Inflammatory macrophage treated with lipopolysaccharide for 4 hours (primary cell): Measurements from ENCODE around the gene PDE9A.
A peak's percentile ranks its signal among the peaks of the same experiment; 100 is the strongest.
"Not testable (repeated sequence)": the region's sequence is repeated elsewhere in the genome, so short reads cannot be mapped to it uniquely, and the experiment has no call there.

Experiments
- DNase-seq: peaks from one replicate; pipeline ENCODE4 v3.0.0-alpha.2; 2020

The PDE9A gene

DNA sequence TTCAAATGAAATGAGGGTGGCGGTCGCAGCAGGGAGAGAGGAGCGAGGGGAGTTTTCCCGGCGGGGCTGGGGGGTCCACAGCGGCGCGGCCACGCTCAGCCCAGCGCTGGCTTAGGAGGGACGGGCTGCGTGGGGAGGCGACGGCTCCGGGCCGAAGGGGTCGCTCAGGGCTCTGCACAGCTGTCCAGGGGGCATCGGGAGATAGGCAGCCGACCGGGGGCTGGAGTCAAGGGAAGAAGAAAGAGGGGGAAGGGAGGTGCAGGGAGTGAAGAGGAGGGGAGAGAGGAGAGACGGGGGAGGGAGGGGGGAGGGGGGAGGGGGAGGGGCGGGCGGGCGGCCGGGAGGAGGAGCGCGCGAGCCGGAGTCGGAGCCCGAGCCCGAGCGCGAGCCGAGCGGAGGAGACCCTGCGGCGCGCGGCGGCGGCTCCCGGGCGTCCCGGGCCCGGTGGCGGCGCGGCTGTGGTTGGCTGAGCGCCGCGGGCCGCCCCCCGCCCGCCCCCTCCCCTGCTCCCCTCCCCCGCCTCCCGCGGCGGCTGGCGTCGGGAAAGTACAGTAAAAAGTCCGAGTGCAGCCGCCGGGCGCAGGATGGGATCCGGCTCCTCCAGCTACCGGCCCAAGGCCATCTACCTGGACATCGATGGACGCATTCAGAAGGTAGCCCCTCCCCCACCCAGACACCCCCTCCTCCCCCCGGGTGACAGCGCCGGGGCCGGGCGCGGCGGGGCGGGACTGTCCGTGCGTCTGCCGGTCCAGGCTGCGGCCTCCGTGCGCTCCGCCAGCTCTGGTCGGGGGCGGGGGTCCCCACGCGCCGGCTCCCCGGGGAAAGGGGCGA lies at the start of gene PDE9A:
Gene PDE9A (plus strand): TSS at position 391 of the 831 bp plus-strand sequence. CDS start 194 bp downstream, at position 585.
- DNase-seq, result no peak

DNA sequence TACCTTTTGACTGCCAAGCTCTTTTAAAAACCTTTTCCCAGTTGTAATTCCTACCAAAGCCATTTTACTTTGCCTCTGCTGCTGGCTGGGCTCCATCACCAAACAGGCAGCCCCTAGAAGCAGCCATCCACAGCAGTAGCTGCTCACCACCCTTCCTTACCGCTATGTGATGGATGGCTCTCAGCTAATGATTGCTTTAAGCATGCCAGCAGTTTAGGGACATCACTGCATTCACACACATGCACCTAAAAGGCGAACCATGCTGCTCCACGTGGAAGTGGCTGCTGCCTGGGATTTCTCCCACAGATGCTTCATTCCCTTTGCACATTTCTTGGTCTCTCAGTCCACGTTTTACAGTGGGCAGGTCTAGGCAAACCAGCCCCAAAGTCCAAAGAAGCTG lies 46.3 kb upstream of the PDE9A start:
- no peak for DNase-seq

DNA sequence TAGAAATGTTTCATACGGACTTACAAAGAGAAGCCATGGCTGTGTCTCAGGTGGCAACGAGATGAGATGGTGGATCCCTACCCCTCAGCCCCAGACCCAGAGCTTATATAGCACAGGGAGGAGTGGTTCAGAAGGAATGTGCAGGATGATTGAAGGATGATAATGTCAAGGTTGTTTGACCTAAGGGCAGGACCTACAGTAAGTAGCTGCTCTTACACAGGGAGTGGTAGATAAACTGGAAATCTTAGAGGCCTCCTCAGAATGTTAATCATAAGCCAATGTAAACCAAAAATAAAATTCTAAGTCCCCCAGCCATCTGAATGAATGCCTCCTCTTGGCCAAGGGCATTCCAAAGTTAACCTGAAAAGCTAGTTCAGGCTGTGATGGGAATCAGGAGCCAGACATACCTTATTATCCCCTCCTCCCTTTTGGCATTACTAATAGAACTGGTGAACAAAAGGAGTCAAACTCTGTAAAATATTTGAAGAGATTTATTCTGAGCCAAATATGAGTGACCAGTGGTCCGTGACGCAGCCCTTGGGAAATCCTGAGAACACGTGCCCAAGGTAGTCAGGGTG lies 45.8 kb upstream of the PDE9A start:
- no peak for DNase-seq

DNA sequence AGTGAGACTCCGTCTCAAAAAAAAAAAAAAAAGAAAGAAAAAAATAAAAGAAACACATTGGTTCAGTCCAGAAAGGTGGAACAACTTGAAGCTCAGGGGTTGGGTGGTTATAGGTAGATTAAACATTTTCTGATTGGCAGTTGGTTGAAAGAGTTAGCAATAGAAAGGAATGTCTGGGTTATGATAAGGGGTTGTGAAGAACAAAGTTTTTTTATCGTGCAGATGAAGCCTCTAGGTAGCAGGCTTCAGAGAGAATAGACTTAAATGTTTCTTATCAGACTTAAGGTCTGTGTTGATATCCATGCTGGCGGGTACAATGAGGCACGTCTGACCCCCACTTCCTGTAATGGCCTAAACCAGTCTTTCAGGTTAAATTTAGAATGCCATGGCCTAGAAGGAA lies 45.0 kb upstream of the PDE9A start:
- no peak for DNase-seq

DNA sequence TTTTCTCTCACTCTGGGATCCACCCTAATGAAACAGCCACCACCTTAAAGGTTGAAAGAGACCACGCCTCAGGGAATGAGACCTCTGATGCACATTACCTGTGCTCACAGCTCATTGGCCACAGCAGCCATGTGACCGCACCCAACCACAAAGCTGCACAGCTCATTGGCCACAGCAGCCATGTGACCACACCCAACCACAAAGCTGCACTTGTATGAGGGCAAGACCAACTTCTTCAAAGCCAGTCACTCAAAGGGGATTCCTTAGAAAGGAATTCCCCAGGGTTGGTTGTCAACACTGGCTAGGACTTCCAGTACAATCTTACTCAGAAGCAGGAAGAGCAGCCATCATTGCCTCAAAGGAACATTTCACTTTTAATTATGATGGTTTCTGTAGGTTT lies 43.6 kb upstream of the PDE9A start:
- DNase-seq, result peak; percentile 52

DNA sequence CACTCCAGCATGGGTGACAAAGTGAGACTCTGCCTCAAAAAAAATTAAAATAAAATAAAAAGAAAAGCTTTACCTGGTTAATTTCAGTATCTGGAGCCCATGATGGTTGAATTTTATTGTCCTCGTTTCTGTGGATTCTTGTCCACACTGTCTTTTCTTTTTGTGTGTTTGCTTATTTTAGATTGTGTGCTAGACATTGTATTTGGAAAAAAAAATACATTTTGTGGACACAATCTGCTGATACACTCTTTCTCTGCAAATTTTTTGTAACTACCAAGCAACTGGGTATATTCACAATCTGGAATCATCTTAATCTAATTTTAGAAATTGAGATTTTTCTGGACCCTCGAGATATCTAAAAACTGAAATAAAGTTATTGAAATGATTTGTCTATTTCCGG lies 41.6 kb upstream of the PDE9A start:
- DNase-seq, result no peak

DNA sequence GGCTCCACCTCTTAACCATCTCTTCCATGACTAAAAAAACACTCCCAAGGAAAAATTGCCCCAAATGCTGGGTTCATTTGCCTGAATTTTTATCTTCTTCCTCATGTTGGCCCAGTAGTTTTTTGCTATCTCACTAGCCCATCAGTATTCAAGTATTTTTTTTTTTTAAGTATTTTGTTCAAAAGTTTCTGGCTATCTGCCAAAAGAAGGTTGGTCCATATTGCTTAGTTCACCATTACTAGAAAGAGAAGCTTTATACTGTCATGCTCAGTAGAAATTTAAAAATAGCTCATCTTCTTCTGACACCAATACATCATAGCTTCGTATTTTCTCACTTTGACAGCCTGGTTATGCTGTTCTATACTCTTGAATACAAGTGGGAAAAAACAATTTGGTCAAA lies 41.0 kb upstream of the PDE9A start:
- DNase-seq, result no peak

DNA sequence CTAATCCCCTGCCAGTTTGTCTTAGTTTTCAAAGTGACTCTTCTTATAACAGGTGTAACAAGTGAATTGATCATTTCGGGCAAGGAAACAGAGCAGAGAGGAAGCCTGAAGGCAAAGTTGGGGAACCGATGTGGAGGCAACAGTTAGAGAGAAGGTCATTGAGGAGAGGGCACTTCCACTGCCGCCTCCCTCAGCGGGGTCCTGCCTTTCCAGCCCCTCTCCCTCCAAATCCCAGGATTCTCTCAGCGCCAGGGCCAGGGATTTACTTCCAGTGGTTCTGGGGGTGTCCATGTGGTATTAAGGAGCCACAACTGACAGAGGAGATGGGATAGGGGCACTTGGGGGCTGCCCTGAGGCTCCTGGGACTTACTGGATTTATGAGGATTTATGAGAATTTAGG lies 39.7 kb upstream of the PDE9A start:
- DNase-seq, result no peak

DNA sequence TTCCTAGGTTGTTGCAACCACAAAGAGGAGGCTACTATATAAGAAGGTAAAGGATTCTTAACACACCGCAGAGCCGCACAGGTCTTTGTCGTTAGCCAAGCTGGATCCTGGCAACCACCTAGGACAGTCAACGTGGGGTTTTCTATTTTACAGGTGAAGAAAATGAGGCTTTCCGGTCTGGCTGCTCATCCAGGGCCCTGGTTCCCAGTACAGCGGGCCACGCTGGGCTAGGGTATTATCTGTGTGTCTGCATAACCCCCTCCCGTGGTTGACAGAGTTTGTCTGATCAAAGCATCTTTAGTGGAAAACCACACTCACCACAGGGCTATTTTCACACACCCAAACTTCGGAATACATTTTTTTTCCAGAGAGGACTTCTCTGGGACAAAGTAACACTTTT lies 39.0 kb upstream of the PDE9A start:
- DNase-seq, result no peak

DNA sequence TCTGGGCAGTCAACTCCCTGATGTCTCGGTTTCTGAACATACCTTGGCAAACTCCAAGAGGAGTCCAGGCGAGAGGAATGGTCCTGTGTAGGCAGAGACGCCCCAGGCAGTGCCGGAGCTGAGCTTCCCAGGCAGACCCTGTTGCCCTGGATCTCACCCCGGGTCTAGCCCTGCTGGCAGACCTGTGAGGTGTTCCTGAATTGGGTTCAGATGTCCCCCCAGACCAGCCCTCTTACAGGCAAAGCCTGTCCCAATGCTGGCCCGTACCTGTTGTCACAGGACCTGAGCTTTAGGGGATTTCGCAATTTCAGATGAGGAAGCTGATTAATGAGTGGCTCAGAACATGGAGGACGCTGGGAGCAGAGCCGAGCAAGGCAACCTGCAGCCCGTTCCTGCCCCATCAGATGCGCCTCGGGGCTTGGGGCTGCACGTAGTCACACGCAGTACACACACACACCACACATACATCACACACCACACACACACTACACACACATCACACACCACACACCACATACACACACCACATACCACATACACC lies 38.5 kb upstream of the PDE9A start:
- DNase-seq, result no peak

DNA sequence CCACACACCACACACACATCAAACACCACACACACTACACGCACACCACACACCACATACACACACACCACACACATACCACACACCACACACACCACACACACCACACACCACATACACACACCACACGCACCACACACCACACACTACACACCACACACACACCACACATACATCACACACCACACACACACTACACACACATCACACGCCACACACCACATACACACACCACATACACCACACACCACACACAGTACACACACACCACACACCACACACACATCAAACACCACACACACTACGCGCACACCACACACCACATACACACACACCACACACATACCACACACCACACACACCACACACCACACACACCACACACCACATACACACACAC lies 38.0 kb upstream of the PDE9A start:
- not testable (repeated sequence) for DNase-seq

DNA sequence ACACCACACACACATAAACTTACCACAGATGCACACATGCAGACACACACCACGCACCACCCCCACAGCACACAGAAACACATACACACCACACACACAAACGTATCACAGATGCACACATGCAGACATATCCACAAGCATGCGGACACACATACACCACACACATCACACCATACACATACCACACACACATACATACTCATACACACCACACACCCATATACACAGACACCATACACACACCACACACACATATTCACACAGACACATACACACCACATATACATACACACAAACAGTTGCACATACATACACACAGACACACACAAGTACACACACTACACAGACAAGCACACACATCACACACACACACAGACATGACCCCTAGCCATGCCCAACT lies 37.5 kb upstream of the PDE9A start:
- DNase-seq, result no peak

DNA sequence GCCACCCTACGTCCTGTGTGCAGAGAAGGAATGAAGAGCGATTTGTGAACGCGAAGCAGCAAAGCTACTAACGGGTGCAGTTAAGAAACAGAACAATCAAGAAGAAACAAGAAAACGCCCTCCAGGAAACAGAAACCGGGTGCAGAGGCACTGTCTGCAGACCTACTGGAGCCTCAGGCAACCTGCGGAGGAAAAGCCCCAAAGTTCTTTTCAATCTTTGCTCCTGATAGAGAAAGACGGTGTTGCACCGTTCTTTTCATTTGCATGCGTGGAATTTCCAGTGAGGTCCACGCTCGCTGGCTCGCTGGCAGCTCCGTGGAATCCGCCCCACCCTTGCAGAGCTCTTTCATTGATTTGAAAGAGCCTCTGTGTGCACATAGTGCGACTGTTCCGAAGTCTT lies 37.0 kb upstream of the PDE9A start:
- no peak for DNase-seq

DNA sequence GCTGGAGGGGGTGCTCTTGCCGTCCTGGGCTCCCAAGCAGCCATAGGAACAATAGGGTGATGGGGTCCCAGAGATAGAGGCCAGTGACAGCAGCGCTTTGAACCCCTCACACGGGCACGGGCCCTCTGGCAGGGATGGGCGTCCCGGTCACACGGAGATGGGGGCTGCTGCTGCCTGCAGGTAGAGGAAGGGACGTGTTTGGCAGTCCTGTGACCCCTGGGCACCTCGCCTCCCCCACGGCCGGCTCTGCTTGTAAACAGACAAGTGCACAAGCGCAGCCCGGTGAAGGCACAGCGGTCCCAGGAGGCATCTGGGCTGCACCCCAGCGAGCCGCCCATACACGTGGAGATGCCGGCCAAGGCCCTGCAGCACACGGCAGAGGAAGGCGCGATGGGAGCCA lies 36.5 kb upstream of the PDE9A start:
- no peak for DNase-seq

DNA sequence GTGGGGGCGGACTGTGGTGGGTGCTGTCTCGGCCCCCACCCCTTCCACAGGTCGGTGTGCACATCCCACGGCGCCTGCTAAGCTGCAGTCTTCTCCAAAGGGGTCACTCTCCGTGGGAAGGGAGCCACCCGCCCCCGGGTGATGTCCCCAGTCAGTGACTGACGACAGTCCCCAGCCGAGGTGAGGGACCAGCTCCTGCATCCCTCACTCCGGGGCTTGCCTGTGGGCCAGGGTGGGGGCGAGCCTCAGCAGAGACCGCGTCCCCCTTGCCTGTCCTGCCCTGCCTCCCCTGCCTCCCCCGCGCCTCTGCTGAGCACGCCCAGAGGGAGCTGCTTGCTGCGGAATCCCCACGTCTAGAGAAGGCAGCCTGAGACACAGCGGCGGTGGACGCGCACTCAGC lies 35.9 kb upstream of the PDE9A start:
- no peak for DNase-seq

DNA sequence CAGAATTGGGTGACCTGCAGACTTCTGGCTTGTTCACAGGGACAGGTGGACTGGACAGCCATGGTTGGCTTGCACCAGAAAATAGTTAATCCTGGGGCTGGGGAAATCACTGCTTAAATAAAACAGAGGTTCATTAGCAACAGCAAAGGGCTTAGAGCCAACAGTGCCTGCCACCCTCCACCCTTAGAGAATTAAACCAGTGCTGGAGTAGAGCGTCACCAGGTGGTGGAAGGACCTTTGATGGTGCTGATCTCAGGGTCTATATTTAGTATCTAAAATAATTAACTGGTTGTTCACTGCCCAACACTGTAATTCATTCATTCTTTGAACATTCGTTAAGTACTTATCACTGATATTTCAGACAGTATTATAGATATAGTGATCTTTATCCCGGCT lies 34.7 kb upstream of the PDE9A start:
- DNase-seq, result no peak

DNA sequence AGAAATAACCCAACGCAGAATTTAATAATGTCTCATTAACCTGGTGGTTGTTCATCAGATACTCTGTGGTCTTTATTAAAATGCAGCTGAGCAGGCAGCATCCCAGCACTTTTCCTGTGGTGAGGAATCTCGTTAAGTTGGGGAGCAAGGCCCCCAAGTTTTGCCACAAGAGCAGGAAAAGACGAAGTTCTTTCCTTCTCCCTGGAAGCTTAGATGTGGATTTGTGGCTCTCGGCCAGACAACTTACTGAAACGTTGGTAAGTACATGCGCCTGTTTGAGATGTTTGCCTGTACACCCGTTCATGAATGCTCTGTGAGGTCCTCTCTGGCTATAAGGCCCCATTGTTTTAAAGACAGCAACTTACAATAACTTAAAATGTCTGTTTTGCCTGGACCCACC lies 34.3 kb upstream of the PDE9A start:
- no peak for DNase-seq

DNA sequence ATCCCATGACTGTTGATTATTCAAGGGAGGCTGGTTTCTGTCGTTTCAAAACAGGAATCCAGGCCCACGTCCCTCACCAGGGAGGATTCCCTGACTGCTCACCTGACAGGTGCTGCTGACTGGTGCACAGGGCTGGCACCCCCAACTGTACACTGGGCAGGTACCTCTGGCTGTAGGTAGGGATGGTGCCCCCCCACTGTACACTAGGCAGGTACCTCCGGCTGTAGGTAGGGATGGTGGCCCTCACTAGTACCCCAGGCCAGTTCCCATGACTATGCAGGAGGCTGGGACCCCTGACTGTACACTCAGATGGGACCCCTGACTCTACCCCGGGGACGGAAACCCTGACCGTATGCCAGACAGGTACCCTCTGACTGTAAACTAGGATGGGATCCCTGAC lies 33.6 kb upstream of the PDE9A start:
- no peak for DNase-seq

DNA sequence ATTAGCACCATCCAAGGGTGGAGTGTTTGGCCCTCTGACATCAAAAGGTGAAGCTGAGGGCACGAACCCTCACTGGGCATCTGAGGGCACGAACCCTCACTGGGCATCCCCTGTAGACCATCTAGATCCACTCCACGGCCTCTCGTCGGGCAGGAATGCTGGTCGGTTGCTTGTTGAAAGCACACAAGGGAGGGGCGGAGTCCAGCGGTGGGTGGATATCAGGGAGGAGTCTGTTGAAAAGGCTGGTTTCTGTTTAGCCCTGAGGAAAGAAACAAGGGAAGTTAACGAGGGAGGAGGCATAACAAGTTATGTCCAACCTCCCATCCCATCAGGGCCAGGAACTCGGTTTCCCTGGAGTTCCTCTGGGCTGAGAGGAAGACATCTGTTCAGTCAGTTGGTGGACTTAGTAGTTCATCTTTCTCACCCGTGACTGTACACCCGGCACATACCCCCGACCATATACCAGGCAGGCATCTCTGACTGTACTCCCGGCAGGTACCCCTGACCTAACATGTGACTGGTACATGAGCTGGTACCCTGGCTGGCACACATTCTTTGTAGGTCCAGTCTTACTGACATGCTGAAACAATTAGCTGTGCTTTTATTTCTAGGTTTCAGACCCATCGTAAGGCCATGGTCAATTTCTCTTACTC lies 32.1 kb upstream of the PDE9A start:
- no peak for DNase-seq

DNA sequence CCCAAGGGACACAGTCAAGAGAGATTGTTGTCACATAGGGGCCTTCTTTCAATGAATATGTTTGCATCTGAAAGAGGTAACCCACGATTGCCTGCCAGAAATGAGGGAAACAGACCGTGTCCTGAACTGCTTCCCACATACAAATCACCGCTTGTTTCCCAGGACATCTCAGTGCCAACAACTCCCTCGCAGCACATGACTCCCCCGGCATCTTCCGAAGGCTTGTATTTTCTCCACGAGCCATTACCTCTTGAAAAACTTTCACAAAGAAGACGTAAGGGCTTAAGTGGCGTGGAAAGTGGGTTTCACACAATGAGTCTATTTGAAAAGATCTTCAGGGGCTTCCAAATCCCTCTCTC lies 31.6 kb upstream of the PDE9A start:
- DNase-seq, result no peak

DNA sequence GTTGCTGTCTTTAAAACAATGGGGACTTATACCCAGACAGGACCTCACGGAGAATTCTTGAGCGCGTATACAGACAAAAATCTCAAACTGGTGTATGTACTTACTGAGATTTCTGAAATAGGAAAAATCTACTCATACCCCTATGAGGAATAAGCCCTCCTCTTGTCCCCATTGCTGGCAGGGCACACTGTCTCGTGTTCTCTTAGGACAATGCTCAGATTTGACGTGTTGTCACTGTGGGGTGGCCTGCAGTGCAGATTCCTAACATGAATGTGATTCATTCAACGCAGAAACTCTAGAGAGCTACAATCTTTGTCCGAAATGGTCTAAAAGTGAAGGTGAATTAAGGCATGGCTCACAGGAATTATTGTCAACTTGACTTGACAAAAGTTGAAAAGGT lies 31.1 kb upstream of the PDE9A start:
- no peak for DNase-seq

DNA sequence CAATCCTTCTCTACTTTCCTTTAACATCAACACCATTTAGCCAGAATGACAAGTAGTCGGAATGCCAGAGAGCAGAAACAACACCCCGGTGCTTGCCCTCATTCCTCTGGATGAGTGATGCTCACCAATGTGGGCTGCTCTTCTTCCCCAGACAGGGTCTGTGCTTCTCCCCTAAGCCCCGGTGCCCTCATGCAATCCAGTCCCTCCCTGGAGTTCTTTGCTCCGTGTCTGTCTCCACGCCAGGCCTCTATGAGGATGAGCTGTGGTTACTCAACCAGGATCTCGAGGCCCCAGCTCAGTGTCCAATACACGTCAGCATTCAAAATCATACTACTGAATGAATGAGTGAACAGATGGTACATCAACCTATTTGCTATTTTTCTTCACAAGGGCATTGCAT lies 29.7 kb upstream of the PDE9A start:
- DNase-seq, result no peak

DNA sequence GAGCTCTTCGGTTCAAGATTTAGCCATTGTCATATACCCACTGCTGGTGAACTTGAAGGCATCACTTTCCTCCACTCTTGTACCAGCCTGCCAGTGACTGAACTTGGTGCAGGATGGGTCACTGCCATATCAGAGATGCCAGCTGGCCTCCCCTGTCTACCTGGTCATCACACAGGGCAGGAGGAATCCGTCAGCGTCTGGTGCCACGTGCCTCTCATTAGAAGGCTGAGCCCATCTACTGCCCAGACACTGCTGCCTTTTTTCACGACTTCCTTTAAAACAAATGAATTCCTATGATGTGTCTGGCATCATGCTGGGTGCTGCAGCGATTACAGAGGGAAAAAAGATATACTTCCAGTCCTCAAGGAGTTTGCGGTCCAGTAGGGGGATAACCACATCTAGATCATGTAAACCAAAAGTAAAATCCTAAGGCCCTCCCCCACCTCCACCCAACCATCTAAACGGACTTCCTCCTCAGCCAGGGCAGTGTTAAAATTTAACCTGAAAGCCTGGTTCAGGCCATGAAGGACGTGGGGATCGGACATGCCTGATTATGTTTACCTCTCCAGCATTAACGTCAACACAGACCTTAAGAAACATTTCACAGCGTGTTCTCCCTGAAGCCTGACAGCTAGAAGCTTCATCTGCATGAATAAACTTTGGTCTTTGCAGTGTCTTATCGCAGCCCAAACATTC lies 29.2 kb upstream of the PDE9A start:
- no peak for DNase-seq

DNA sequence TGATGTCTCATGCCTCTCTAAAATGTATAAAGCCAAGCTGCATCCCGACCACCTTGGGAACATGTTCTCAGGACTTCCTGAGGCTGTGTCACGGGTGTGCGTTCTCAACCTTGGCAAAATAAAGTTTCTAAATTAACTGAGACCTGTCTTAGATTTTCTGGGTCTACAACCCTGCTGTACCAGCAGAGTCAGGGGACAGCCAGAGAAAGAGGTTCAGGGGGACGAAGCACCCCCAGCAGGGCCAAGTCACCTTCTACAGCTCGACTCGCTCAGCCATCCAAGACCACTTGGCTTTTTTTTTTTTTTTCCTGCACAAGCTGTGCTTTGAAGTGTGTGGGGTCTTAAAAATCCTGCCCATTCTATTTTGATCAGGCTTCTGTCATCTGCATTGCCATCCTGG lies 28.5 kb upstream of the PDE9A start:
- DNase-seq, result no peak
